ENCODE measurements around the gene HOMER1. TPM values are rescaled to one million over a fixed set of nuclear protein-coding genes. Genes with fewer than 3 reads are reported as not detected.

Gene HOMER1
- polyA plus RNA-seq, 1 donor = 3.8 TPM

DNA sequence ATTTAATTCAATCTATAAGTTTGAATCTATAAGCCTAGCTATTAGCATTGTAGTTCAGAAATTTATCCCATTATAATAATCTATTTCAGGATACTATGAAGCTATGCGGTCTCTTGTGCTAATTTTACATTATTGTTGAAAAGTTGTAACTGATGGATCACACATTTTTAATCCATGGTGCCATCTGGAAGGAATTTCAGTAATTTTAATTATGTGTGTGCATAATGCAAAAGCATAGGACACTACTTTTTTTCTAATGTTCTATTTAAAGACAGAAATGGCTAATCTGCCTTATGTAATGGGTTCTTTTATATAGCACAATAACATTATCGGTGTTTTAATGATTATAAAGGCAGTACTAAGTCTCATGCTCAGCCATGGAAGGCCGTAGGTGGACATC, 90.6 kb downstream of the HOMER1 start:
- Histone ChIP-seq H3K4me1 (ENCODE audit: control insufficient read depth, insufficient read depth, low read length) (no peaks in the 10 kb centered on the region), H3K36me3 (ENCODE audit: control insufficient read depth, insufficient read depth, low read length) (no peaks in the 10 kb centered on the region), H3K27me3 (ENCODE audit: control insufficient read depth, insufficient read depth, low read length) (no peaks in the 10 kb centered on the region), H3K27ac (ENCODE audit: low read length) (no peak overlapping the region), H3K4me3 (ENCODE audit: low read length) (no peak overlapping the region), H3K9me3 (ENCODE audit: control insufficient read depth, low read depth, low read length) (no peaks in the 10 kb centered on the region)
- no peak for DNase-seq
- no CpG with 5 or more reads among the region's 3 CpGs for WGBS (ENCODE audit: insufficient coverage, low lambda C conversion rate)

DNA sequence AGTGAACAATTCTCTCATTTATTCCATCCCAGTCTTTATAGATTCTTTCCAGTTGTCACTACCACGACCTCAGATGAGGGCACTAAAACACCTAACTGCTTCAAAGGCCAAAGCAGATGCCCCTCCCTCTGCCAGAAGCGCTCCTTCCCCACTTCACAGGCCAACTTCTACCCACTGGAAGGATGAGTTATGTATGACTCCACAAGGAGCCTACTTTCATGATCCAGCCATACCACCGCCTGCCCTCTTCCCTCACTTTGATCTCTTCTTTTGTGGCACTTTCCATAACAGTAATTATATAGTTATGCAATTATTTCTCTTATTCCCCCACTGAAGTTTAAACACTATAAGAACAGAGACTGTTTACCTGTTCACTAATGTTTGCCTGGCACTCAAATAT, 93.7 kb downstream of the HOMER1 start:
- Histone ChIP-seq H3K4me1 (ENCODE audit: control insufficient read depth, insufficient read depth, low read length) (no peaks in the 10 kb centered on the region), H3K9me3 (ENCODE audit: control insufficient read depth, low read depth, low read length) (no peaks in the 10 kb centered on the region), H3K36me3 (ENCODE audit: control insufficient read depth, insufficient read depth, low read length) (no peaks in the 10 kb centered on the region), H3K27ac (ENCODE audit: low read length) (no peak overlapping the region), H3K4me3 (ENCODE audit: low read length) (no peak overlapping the region), H3K27me3 (ENCODE audit: control insufficient read depth, insufficient read depth, low read length) (no peaks in the 10 kb centered on the region)
- DNase-seq = no peak
- WGBS (ENCODE audit: insufficient coverage, low lambda C conversion rate) = 83% methylated on average over 1 of the region's 3 CpGs

DNA sequence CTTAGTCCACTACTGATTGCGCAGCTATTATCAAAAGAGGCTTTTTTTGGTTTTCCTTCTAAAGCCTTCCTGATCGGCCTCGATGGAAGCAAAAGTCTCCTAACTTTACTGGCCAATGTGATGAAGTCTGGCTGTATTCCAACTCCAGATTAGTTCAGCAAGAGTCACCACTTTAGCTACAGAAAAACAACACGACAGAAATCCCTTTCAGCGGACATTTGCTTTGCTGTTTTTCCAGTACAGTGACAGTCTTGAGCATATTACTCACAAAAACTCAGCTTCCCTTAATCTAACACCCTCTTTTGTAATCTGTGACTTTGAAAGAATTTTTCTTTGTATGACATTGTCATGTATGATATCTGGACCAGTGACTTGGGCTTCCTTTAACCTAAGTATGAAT, 95.7 kb downstream of the HOMER1 start:
- Histone ChIP-seq H3K36me3 (ENCODE audit: control insufficient read depth, insufficient read depth, low read length) (no peaks in the 10 kb centered on the region), H3K27me3 (ENCODE audit: control insufficient read depth, insufficient read depth, low read length) (no peaks in the 10 kb centered on the region), H3K9me3 (ENCODE audit: control insufficient read depth, low read depth, low read length) (no peaks in the 10 kb centered on the region), H3K4me3 (ENCODE audit: low read length) (no peak overlapping the region), H3K27ac (ENCODE audit: low read length) (no peak overlapping the region), H3K4me1 (ENCODE audit: control insufficient read depth, insufficient read depth, low read length) (no peaks in the 10 kb centered on the region)
- no peak for DNase-seq
- 60% methylated on average over 2 of the region's 5 CpGs for WGBS (ENCODE audit: insufficient coverage, low lambda C conversion rate)

DNA sequence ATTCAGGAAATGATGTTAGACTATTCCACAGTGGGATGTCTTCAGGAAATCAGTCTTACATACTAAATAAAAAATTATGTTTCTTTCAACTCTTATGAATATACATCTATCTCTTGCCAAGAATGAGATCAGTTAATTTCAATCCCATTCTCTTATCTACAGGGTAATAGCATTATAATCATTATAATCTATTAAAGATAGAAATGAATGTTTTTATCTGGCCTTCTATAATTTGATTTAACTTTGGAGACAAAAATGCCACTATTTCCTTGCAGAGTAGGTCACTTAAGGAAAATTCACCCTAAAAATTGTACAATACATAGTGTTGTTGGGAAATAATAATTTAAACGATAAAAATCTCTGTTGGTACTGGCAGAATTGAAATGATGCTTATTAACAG, 96.4 kb downstream of the HOMER1 start:
- Histone ChIP-seq H3K9me3 (ENCODE audit: control insufficient read depth, low read depth, low read length) (no peaks in the 10 kb centered on the region), H3K27ac (ENCODE audit: low read length) (no peak overlapping the region), H3K36me3 (ENCODE audit: control insufficient read depth, insufficient read depth, low read length) (no peaks in the 10 kb centered on the region), H3K4me1 (ENCODE audit: control insufficient read depth, insufficient read depth, low read length) (no peaks in the 10 kb centered on the region), H3K27me3 (ENCODE audit: control insufficient read depth, insufficient read depth, low read length) (no peaks in the 10 kb centered on the region), H3K4me3 (ENCODE audit: low read length) (no peak overlapping the region)
- no peak for DNase-seq
- WGBS (ENCODE audit: insufficient coverage, low lambda C conversion rate) = 100% methylated on average over 1 of the region's 1 CpG

DNA sequence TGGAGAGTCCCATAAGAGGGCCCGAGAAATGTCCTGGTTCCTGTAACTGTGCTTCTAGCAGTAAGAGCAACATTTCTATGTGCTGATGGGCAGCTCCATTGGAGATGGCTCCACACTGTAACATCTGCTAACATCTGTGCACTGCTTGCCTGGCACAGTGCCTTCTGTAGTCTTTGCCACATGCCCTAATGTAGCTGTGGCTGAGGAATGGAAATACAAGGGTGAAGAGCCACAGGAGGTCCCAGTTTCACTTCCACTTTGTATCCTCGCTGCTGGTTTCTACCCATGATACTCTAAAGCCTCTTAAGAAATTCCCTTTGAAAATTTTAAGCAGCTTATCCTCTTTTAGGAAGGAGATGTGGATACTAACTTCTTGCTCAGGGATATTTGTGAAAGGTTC, 97.4 kb downstream of the HOMER1 start:
- Histone ChIP-seq H3K27me3 (ENCODE audit: control insufficient read depth, insufficient read depth, low read length) (no peaks in the 10 kb centered on the region), H3K9me3 (ENCODE audit: control insufficient read depth, low read depth, low read length) (no peaks in the 10 kb centered on the region), H3K27ac (ENCODE audit: low read length) (no peak overlapping the region), H3K36me3 (ENCODE audit: control insufficient read depth, insufficient read depth, low read length) (no peaks in the 10 kb centered on the region), H3K4me3 (ENCODE audit: low read length) (no peak overlapping the region), H3K4me1 (ENCODE audit: control insufficient read depth, insufficient read depth, low read length) (no peaks in the 10 kb centered on the region)
- no CpG with 5 or more reads among the region's 2 CpGs for WGBS (ENCODE audit: insufficient coverage, low lambda C conversion rate)
- DNase-seq = peak in 1 of 2 donors; percentile 8

DNA sequence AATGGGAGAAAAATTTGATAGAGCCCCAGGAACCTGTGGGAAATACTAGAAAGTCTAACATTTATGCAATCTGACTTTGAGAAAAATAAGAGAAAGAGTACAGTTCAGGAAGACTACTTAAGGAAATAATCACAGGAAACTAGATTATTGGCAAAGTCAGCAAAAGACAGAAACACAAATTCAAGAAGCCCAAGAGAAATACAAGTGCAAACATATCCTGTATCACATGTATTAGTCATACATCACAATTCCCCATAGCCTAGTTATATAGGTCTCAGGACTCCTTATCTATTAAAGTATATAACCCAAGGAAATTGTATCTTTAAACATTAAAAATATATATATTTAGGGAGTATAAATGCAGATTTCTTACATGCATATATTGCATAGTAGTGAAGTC, 100.8 kb downstream of the HOMER1 start:
- peaks cover 10% of the 10 kb centered on the region for H3K9me3 ChIP-seq (ENCODE audit: control insufficient read depth, low read depth, low read length)
- H3K36me3 ChIP-seq (ENCODE audit: control insufficient read depth, insufficient read depth, low read length) = no peaks in the 10 kb centered on the region
- H3K27me3 ChIP-seq (ENCODE audit: control insufficient read depth, insufficient read depth, low read length) = no peaks in the 10 kb centered on the region
- H3K4me1 ChIP-seq (ENCODE audit: control insufficient read depth, insufficient read depth, low read length) = no peaks in the 10 kb centered on the region
- no peak overlapping the region for H3K27ac ChIP-seq (ENCODE audit: low read length)
- H3K4me3 ChIP-seq (ENCODE audit: low read length) = no peak overlapping the region
- no peak for DNase-seq

DNA sequence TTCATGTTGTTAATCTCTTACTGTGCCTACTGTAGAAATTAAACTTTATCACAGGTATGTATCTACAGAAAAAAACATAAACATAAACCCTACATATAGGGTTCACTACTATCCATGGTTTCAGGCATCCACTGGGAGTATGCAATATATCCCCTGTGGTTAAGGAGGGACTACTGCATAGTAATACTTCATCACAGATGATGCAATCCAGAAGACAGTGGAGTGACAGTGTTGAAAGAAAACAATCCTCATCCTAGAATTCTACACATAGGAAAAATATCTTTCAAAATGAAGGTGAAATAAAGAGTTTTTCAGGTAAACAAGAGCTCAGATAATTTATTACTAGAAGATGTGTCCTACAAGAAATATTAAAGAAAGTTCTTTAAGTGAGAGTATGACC, 105.9 kb downstream of the HOMER1 start:
- Histone ChIP-seq H3K36me3 (ENCODE audit: control insufficient read depth, insufficient read depth, low read length) (no peaks in the 10 kb centered on the region), H3K4me3 (ENCODE audit: low read length) (no peak overlapping the region), H3K27me3 (ENCODE audit: control insufficient read depth, insufficient read depth, low read length) (no peaks in the 10 kb centered on the region), H3K9me3 (ENCODE audit: control insufficient read depth, low read depth, low read length) (peaks cover 10% of the 10 kb centered on the region), H3K27ac (ENCODE audit: low read length) (no peak overlapping the region), H3K4me1 (ENCODE audit: control insufficient read depth, insufficient read depth, low read length) (no peaks in the 10 kb centered on the region)
- DNase-seq = no peak

DNA sequence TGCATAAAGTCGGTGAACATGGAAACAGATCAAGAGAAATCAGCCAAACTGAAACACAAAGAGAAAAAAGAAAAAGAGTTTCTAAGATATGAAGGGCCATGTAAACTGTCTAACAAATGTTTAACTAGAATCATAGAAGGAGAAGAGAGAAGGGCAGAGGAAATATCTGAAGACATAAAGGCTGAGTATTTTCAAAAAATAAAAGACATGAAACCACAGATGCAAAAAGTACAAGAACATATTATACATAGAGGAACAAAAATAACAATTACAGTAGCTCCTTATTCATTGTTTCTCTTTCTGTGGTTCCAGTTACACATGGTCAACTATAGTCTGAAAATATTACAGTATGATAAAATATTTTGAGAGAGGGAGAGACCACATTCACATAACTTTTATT, 106.3 kb downstream of the HOMER1 start:
- H3K27ac ChIP-seq (ENCODE audit: low read length) = no peak overlapping the region
- WGBS (ENCODE audit: insufficient coverage, low lambda C conversion rate) = 100% methylated on average over 1 of the region's 1 CpG
- H3K36me3 ChIP-seq (ENCODE audit: control insufficient read depth, insufficient read depth, low read length) = no peaks in the 10 kb centered on the region
- no peaks in the 10 kb centered on the region for H3K27me3 ChIP-seq (ENCODE audit: control insufficient read depth, insufficient read depth, low read length)
- no peak overlapping the region for H3K4me3 ChIP-seq (ENCODE audit: low read length)
- no peaks in the 10 kb centered on the region for H3K4me1 ChIP-seq (ENCODE audit: control insufficient read depth, insufficient read depth, low read length)
- DNase-seq = no peak
- peaks cover 10% of the 10 kb centered on the region for H3K9me3 ChIP-seq (ENCODE audit: control insufficient read depth, low read depth, low read length)

DNA sequence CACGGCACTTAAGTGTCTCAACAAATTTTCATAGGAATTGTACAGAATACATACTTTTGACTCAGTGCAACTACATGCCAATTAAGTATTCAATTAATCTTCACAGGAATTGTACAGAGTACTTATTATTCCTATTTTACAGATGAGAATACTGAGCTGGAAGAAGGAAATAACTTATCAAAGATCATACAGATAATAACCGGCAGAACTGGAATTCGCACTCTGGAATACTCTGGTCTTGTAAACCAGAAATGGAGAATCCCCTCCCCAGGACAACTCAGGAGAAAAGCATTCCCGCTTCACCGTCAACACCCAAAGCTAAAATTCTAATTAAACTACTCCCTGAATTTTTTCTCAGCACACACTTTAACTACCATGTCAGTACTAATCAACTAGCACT, 112.7 kb downstream of the HOMER1 start:
- H3K9me3 ChIP-seq (ENCODE audit: control insufficient read depth, low read depth, low read length) = no peaks in the 10 kb centered on the region
- H3K27me3 ChIP-seq (ENCODE audit: control insufficient read depth, insufficient read depth, low read length) = no peaks in the 10 kb centered on the region
- no peaks in the 10 kb centered on the region for H3K36me3 ChIP-seq (ENCODE audit: control insufficient read depth, insufficient read depth, low read length)
- DNase-seq = no peak
- 67% methylated on average over 3 of the region's 5 CpGs for WGBS (ENCODE audit: insufficient coverage, low lambda C conversion rate)
- no peak overlapping the region for H3K27ac ChIP-seq (ENCODE audit: low read length)
- H3K4me3 ChIP-seq (ENCODE audit: low read length) = no peak overlapping the region
- H3K4me1 ChIP-seq (ENCODE audit: control insufficient read depth, insufficient read depth, low read length) = no peaks in the 10 kb centered on the region

DNA sequence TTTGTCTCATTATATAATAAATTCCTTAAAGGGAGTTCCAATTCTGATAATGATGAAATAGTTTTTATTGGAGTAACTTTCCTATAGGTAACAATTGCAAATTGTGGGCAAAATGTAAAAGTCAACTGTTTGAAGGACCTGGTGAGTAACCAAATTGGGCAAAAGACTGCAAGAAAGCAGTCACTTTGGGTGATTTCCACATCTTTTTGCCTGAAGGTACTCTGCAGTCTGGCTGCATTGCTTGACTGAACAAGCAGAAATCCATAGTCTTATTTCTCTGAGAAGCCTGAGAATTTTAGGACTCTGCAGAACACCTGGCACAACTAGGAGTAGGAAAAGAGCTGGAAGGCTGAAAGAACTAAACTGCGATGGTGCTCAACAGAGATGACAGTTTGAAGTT, 114.9 kb downstream of the HOMER1 start:
- Histone ChIP-seq H3K4me3 (ENCODE audit: low read length) (no peak overlapping the region), H3K9me3 (ENCODE audit: control insufficient read depth, low read depth, low read length) (no peaks in the 10 kb centered on the region), H3K36me3 (ENCODE audit: control insufficient read depth, insufficient read depth, low read length) (no peaks in the 10 kb centered on the region), H3K27ac (ENCODE audit: low read length) (no peak overlapping the region), H3K27me3 (ENCODE audit: control insufficient read depth, insufficient read depth, low read length) (no peaks in the 10 kb centered on the region), H3K4me1 (ENCODE audit: control insufficient read depth, insufficient read depth, low read length) (no peaks in the 10 kb centered on the region)
- no peak for DNase-seq
- no CpG with 5 or more reads among the region's 1 CpG for WGBS (ENCODE audit: insufficient coverage, low lambda C conversion rate)

DNA sequence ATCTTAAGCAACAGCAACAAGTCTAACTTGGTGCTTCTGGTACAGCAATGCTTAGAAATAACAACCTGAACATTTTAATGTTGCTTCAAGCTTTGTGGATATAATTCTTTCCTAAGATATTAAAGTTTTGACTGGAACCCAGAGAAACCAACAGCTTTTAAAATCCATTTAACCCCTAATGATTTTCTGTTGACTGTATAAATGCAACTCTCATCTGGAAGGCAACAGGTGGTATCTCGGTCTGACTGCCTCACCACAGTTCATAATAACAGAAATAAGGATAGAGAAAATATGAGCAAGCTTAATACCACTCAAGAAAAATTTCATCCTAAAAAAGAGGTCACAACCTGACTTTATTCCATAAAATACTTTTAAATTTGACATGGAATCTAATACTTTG, 116.9 kb downstream of the HOMER1 start:
- Histone ChIP-seq H3K9me3 (ENCODE audit: control insufficient read depth, low read depth, low read length) (no peaks in the 10 kb centered on the region), H3K27ac (ENCODE audit: low read length) (no peak overlapping the region), H3K36me3 (ENCODE audit: control insufficient read depth, insufficient read depth, low read length) (no peaks in the 10 kb centered on the region), H3K4me3 (ENCODE audit: low read length) (no peak overlapping the region), H3K27me3 (ENCODE audit: control insufficient read depth, insufficient read depth, low read length) (no peaks in the 10 kb centered on the region), H3K4me1 (ENCODE audit: control insufficient read depth, insufficient read depth, low read length) (no peaks in the 10 kb centered on the region)
- no peak for DNase-seq
- no CpG with 5 or more reads among the region's 1 CpG for WGBS (ENCODE audit: insufficient coverage, low lambda C conversion rate)

DNA sequence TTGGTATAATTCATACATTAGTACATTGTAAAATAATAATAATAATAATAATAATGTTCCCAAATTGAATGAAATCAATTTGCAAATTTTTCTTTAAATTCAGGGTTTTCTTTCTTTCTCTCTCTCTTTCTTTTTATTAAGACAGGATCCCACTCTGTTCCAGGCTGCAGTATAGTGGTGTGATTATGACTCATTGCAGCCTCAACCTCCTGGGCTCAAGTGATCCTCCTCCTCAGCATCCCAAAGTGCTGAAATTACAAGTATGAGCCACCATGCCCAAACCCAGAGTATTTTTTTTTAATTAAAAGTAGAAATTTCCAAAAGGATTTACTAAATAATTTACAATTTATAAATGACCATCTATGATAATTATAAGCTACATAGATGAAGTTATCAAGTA, 117.7 kb downstream of the HOMER1 start:
- Histone ChIP-seq H3K4me3 (ENCODE audit: low read length) (no peak overlapping the region), H3K4me1 (ENCODE audit: control insufficient read depth, insufficient read depth, low read length) (no peaks in the 10 kb centered on the region), H3K27me3 (ENCODE audit: control insufficient read depth, insufficient read depth, low read length) (no peaks in the 10 kb centered on the region), H3K9me3 (ENCODE audit: control insufficient read depth, low read depth, low read length) (no peaks in the 10 kb centered on the region), H3K27ac (ENCODE audit: low read length) (no peak overlapping the region), H3K36me3 (ENCODE audit: control insufficient read depth, insufficient read depth, low read length) (no peaks in the 10 kb centered on the region)
- DNase-seq = no peak
